HG02981 (cell line): ENCODE results near the gene SOX3.

Experiments
- ATAC-seq: cut with Tn5 transposase; IDR thresholded peaks from one replicate; pipeline ENCODE4 v1.9.1; 2021; ENCODE audit warnings: mild to moderate bottlenecking, moderate library complexity; ENCODE audit not compliant: unreplicated experiment

SOX3 gene

DNA sequence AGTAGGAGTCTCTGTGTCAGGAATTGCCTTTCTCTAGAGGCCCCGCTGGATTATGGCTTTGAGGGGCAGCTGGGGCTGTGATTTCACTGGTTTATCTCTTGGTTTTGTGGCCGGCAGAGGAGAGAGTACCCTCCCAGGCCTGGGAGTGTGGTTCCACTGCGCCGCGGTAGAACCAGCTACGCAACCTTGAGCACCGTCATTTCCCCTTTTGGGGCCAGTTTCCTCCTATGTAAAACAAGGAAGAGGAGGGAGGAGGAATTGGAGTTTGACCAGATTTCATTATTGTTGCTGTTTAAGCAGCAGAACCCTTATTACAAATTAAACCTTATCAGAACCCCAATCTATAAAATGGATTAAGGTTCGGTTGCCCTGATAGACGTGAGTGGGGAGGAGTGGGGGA lies 4.4 kb downstream of the SOX3 start:
- no peak for ATAC-seq

DNA sequence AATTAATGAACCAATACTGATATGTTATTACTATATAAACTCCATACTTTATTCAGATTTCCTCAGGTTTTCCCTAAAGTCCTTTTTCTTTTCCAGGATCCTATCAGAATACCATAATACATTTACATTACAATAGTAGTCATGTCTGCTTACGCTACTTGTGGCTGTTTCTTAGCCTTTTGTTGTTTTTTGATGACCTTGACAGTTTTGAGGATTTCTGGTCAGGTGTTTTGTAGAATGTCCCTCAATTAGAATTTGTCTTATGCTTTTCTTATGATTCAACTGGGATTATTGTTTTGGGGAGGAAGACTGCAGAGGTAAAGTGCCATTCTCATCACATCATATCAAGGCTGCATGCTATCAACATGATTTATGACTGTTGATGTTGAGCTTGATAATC lies 9.1 kb downstream of the SOX3 start:
- no peak for ATAC-seq

DNA sequence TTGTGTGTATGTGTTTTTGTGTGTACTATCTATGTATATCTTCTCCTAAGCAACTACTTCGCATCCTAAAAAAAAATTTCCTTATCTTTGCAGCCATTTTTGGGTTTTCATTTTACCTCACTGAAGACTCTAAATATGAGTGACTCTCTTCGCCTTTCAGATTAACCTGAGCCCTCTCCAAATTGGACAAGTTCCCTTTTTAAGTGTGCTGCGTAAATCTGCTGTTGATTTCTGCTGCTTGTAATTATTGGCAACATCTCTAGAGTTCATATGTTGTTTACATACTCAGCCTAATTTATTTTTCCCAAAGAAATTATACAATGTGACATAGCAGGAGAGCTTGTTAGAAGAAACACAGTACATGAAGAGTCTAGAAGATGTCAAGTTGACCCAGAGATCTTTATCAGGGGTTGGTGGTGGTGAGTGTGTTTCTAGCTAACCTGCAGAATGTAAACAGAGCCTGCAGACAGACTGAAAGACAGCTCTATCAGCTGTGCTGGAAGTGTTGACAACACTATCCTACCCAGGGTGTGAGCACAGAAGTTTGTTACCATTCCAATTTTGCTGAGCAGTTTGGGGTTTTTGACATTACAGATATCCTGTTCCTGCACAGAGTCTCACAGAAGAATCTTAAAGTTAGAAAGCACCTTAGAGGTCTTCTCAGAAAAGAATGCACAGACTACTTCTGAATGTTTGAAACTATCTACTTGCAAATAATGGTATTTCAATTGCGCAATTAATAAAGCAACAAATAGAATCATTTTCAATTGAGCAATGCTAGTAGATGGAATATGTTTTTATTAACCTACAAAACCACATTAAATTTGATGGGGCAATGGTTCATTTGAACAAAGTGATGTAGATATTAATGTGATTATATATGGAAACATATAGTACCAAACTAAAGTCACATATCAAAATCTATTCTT lies 12.5 kb downstream of the SOX3 start:
- no peak for ATAC-seq

DNA sequence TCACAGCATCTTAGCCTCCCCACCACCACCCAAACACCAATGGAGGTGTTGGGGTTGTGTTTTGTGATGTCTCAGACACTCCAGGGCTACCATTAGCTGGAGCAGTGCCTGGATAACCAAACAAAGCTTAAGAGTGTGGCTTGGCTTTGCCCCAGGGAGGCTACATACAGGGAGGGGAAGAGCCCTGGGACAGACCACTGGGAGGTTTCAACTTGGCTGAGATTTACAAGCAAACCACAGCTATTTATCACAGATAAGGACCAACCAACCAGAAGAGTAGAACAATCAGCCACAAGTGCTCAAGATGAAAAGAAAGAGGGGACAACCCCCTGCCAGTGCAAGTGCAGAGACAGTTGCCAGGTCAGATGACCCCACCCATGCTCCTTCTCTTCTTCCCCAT lies 24.1 kb downstream of the SOX3 start:
- no peak for ATAC-seq

DNA sequence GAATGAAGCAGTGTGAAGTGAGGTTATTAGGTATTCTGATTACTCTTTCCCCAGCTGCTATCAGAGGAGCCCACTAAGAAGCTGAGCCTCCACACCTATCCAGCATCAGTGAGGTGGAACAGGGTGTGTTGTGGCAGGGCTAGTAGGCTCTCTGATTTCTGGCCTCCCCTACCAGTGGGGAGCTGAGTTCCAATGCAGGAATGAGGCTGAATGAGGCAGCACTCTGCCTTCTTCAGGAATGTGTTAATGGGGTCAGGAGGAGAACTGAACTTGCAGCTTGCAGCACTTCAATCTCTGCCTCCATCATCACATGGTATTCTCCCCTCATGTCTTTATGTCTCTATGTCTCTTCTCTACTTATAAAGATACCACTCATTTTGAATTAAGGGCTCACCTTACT lies 26.9 kb downstream of the SOX3 start:
- no peak for ATAC-seq

DNA sequence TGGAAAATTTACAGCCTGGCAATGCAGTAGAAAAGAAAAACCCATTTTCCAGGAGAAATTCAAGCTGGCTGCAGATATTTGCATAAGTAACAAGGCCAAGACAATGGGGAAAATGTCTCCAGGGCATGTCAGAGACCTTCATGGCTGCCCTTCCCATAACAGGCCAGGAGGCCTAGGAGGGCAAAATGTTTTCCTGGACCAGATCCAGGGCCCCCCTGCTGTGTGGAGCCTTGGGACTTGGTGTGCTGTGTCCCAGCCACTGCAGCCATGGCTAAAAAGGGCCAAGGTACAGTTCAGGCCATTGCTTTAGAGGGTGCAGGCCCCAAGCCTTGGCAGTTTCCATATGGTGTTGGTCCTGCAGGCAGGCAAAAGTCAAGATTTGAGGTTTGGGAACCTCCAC lies 29.8 kb downstream of the SOX3 start:
- ATAC-seq = no peak

DNA sequence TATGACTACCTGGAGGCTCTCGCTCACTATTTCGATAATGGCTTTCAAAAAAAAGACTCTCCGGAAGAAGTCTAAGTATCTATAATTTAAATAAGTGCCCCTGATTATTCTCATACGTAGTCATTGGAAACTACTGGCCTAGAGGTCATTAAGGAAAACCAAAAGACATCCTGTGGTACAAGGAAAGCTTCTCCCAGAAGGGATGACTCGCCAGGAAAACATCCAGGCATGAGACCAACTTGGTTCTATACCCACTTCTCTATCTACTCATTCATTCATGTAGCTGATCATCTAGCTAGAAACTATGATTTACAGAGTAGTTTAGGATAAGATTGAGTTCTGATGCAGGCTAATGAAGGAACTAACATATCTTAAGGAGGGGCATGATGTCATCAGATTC lies 37.7 kb downstream of the SOX3 start:
- no peak for ATAC-seq
